ENCODE measurements around the gene MAZ. TPM values are rescaled to one million over a fixed set of nuclear protein-coding genes. Genes with fewer than 3 reads are reported as not detected.

MAZ gene
- total and polyA plus RNA-seq, 2 of the 13 experiments (the other 11 are each of a cell fraction or from before 2014, with no cell fraction given), result 203 to 277 TPM

GRCh38 chr16:29815793-29816693 is 9.7 kb downstream of the MAZ start, which contains the start of gene PAGR1 (continued):
- TF ChIP-seq MXD3 (CRISPR knock-in tag; IDR thresholded peaks at IDR 0.05), result peak; percentile 42; the same call in 1 of the 2 replicates
- TF ChIP-seq, protein P1, sequence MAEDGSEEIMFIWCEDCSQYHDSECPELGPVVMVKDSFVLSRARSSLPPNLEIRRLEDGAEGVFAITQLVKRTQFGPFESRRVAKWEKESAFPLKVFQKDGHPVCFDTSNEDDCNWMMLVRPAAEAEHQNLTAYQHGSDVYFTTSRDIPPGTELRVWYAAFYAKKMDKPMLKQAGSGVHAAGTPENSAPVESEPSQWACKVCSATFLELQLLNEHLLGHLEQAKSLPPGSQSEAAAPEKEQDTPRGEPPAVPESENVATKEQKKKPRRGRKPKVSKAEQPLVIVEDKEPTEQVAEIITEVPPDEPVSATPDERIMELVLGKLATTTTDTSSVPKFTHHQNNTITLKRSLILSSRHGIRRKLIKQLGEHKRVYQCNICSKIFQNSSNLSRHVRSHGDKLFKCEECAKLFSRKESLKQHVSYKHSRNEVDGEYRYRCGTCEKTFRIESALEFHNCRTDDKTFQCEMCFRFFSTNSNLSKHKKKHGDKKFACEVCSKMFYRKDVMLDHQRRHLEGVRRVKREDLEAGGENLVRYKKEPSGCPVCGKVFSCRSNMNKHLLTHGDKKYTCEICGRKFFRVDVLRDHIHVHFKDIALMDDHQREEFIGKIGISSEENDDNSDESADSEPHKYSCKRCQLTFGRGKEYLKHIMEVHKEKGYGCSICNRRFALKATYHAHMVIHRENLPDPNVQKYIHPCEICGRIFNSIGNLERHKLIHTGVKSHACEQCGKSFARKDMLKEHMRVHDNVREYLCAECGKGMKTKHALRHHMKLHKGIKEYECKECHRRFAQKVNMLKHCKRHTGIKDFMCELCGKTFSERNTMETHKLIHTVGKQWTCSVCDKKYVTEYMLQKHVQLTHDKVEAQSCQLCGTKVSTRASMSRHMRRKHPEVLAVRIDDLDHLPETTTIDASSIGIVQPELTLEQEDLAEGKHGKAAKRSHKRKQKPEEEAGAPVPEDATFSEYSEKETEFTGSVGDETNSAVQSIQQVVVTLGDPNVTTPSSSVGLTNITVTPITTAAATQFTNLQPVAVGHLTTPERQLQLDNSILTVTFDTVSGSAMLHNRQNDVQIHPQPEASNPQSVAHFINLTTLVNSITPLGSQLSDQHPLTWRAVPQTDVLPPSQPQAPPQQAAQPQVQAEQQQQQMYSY (CRISPR knock-in tag; IDR thresholded peaks at IDR 0.05), result no peak
- no peak for TF ChIP-seq TCF7L2 (IDR thresholded peaks at IDR 0.05; ENCODE audit: low read depth, low read length)
- peak; percentile 44; the same call in 1 of the 2 replicates for TF ChIP-seq KMT2A (CRISPR knock-in tag; IDR thresholded peaks at IDR 0.05)
- no peak for TF ChIP-seq THYN1 (CRISPR knock-in tag; IDR thresholded peaks at IDR 0.05; ENCODE audit: borderline replicate concordance, low read depth)
- TF ChIP-seq, protein P2, sequence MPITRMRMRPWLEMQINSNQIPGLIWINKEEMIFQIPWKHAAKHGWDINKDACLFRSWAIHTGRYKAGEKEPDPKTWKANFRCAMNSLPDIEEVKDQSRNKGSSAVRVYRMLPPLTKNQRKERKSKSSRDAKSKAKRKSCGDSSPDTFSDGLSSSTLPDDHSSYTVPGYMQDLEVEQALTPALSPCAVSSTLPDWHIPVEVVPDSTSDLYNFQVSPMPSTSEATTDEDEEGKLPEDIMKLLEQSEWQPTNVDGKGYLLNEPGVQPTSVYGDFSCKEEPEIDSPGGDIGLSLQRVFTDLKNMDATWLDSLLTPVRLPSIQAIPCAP (CRISPR knock-in tag; IDR thresholded peaks at IDR 0.05; ENCODE audit: low read depth), result peak; percentile 64; the same call in 1 of the 2 replicates
- no peak for TF ChIP-seq HES4 (CRISPR knock-in tag; IDR thresholded peaks at IDR 0.05; ENCODE audit: borderline replicate concordance)
- TF ChIP-seq ELF3 (CRISPR knock-in tag; IDR thresholded peaks at IDR 0.05), result peak; percentile 95
- peak; percentile 84; the same call in 1 of the 2 replicates for TF ChIP-seq ZFP90 (CRISPR knock-in tag; IDR thresholded peaks at IDR 0.05; ENCODE audit: borderline replicate concordance)
- peak; percentile 69 for TF ChIP-seq STAG1 (CRISPR knock-in tag; IDR thresholded peaks at IDR 0.05)
- no peak for TF ChIP-seq ZNF10 (CRISPR knock-in tag; IDR thresholded peaks at IDR 0.05; ENCODE audit: borderline replicate concordance, low read depth)
- peak; percentile 75 for TF ChIP-seq HDAC2 (CRISPR knock-in tag; IDR thresholded peaks at IDR 0.05)
- TF ChIP-seq AGO2 (optimal IDR thresholded peaks at IDR 0.05; ENCODE audit: low read depth, low read length), result peak; percentile 97
- TF ChIP-seq ZNF34 (CRISPR knock-in tag; IDR thresholded peaks at IDR 0.05; ENCODE audit: borderline replicate concordance), result 0 out of 2 replicates have a peak, but pooled peaks have one; percentile 90
- TF ChIP-seq RORA (CRISPR knock-in tag; IDR thresholded peaks at IDR 0.05), result no peak
- TF ChIP-seq ZBTB2 (CRISPR knock-in tag; IDR thresholded peaks at IDR 0.05; ENCODE audit: low read depth), result peak; percentile 72
- TF ChIP-seq NR3C1 (CRISPR knock-in tag; IDR thresholded peaks at IDR 0.05), result peak; percentile 34; the same call in 1 of the 2 replicates
- peak; percentile 38; the same call in 1 of the 2 replicates for TF ChIP-seq ZNF775 (CRISPR knock-in tag; IDR thresholded peaks at IDR 0.05; ENCODE audit: borderline replicate concordance)
- TF ChIP-seq NFE2L2 (IDR thresholded peaks at IDR 0.05; ENCODE audit: low read length), result peak; percentile 2; the same call in 1 of the 2 replicates
- TF ChIP-seq ZBTB7B (CRISPR knock-in tag; IDR thresholded peaks at IDR 0.05), result peak; percentile 73; the same call in 1 of the 2 replicates
- no peak; the same call in 1 of the 2 replicates for TF ChIP-seq RFXANK (CRISPR knock-in tag; IDR thresholded peaks at IDR 0.05)
- no peak; the same call in 1 of the 2 replicates for TF ChIP-seq ZNF629 (CRISPR knock-in tag; conservative IDR thresholded peaks at IDR 0.05)
- 0 out of 2 replicates have a peak, but pooled peaks have one; percentile 16 for TF ChIP-seq KLF13 (CRISPR knock-in tag; IDR thresholded peaks at IDR 0.05)
- TF ChIP-seq POLR2G (IDR thresholded peaks at IDR 0.05; ENCODE audit: low read depth, low read length), result peak; percentile 95

All from HepG2 (cell line).